Transverse colon (tissue), 4 donors: Measurements from ENCODE around the gene MAP3K1.
"Not testable (repeated sequence)": the region's sequence is repeated elsewhere in the genome, so short reads cannot be mapped to it uniquely, and the experiment has no call there.

Experiments
- EP300 ChIP-seq: sonication (generic); formaldehyde crosslinking; IDR thresholded peaks from one replicate; pipeline ENCODE4 v1.6.1; 2017; ENCODE audit warnings: antibody characterized with exemption, low read depth
- POLR2A ChIP-seq: fragments of 450-650 bp; IDR thresholded peaks from one replicate; pipeline ENCODE4 v1.6.1; 2016; ENCODE audit warnings: antibody characterized with exemption, mild to moderate bottlenecking, moderate library complexity
- POLR2AphosphoS5 ChIP-seq, 3 donors: sonication (generic); formaldehyde crosslinking; IDR thresholded peaks; one replicate each; pipeline ENCODE4 v1.6.1; 2016; ENCODE audit warnings: antibody characterized with exemption in 3 of 3
- TF ChIP-seq, protein P1 (sequence below), 5 experiments: fragments of 200-600 bp in 3 of 5; fragments of 450-650 bp in 2 of 5; sonication (generic) in 3 of 5; IDR thresholded peaks; 1 replicate in 2 of 5; 2 replicates in 3 of 5; pipeline ENCODE4 v1.5.1; 2016 to 2017; ENCODE audit warnings: antibody characterized with exemption in 5 of 5, inconsistent platforms in 3 of 5, mild to moderate bottlenecking in 2 of 5, moderate library complexity in 1 of 5

DNA sequence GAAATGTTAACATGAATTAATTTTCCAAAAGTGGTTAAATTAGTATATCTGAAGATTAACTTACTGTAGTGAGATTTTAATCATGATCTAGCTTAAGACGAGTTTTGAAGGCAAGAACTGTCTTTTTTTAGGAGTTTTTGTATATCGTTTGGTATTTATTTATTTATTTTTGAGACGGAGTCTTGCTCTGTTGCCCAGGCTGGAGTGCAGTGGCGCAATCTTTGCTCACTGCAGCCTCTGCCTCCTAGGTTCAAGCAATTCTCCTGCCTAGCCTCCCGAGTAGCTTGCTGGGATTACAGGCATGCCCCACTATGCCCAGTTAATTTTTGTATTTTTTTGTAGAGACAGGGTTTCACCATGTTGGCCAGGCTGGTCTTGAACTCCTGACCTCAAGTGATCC, 6.5 kb downstream of the MAP3K1 start:
- not testable (repeated sequence) for TF ChIP-seq POLR2AphosphoS5 (IDR thresholded peaks at IDR 0.05); EP300; POLR2A
- TF ChIP-seq, protein P1, sequence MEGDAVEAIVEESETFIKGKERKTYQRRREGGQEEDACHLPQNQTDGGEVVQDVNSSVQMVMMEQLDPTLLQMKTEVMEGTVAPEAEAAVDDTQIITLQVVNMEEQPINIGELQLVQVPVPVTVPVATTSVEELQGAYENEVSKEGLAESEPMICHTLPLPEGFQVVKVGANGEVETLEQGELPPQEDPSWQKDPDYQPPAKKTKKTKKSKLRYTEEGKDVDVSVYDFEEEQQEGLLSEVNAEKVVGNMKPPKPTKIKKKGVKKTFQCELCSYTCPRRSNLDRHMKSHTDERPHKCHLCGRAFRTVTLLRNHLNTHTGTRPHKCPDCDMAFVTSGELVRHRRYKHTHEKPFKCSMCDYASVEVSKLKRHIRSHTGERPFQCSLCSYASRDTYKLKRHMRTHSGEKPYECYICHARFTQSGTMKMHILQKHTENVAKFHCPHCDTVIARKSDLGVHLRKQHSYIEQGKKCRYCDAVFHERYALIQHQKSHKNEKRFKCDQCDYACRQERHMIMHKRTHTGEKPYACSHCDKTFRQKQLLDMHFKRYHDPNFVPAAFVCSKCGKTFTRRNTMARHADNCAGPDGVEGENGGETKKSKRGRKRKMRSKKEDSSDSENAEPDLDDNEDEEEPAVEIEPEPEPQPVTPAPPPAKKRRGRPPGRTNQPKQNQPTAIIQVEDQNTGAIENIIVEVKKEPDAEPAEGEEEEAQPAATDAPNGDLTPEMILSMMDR (IDR thresholded peaks at IDR 0.05) = not testable (repeated sequence)
